DMS79 (cell line): ENCODE measurements around the gene ZNF579.
"Not testable (repeated sequence)": the region's sequence is repeated elsewhere in the genome, so short reads cannot be mapped to it uniquely, and the experiment has no call there.

Experiments
- DNase-seq: peaks from one replicate; lab custom pipeline; 2025; lab: John Stamatoyannopoulos, UW

Gene ZNF579

GRCh38 chr19:55539090-55539984 is 41.3 kb downstream of the ZNF579 start:
- no peak for DNase-seq

GRCh38 chr19:55538132-55538531 is 42.5 kb downstream of the ZNF579 start:
- no peak for DNase-seq

GRCh38 chr19:55537741-55538111 is 42.9 kb downstream of the ZNF579 start:
- no peak for DNase-seq

- DNase-seq: no peak
Observed at GRCh38 chr19:55536951-55537740, 43.5 kb downstream of the ZNF579 start, which contains the start of gene SBK2. Gene SBK2, minus strand, starts transcription at chr19:55537133. Its CDS starts 839 bp downstream, at chr19:55536294.

- no peak for DNase-seq
Observed at GRCh38 chr19:55536366-55536765, 44.3 kb downstream of the ZNF579 start.

- no peak for DNase-seq
Observed at GRCh38 chr19:55535965-55536350, 44.7 kb downstream of the ZNF579 start.

- no peak for DNase-seq
Observed at GRCh38 chr19:55535173-55535964, 45.3 kb downstream of the ZNF579 start.

- DNase-seq: not testable (repeated sequence)
Observed at GRCh38 chr19:55534280-55534679, 46.4 kb downstream of the ZNF579 start.

- DNase-seq: no peak
Observed at GRCh38 chr19:55530996-55531395, 49.7 kb downstream of the ZNF579 start.

- DNase-seq: no peak
Observed at GRCh38 chr19:55529636-55530234, 50.9 kb downstream of the ZNF579 start.

GRCh38 chr19:55528030-55528803 is 52.4 kb downstream of the ZNF579 start:
- peak; percentile 15 for DNase-seq

GRCh38 chr19:55527197-55528029 is 53.2 kb downstream of the ZNF579 start:
- no peak for DNase-seq
